GM19467 (cell line): ENCODE measurements around the gene MUC5AC.
"Not testable (repeated sequence)": the region's sequence is repeated elsewhere in the genome, so short reads cannot be mapped to it uniquely, and the experiment has no call there.

ENCODE experiments used
- ATAC-seq: cut with Tn5 transposase; IDR thresholded peaks from one replicate; pipeline ENCODE4 v1.9.1; 2021; ENCODE audit warnings: mild to moderate bottlenecking, moderate library complexity; ENCODE audit not compliant: unreplicated experiment

The MUC5AC gene

DNA sequence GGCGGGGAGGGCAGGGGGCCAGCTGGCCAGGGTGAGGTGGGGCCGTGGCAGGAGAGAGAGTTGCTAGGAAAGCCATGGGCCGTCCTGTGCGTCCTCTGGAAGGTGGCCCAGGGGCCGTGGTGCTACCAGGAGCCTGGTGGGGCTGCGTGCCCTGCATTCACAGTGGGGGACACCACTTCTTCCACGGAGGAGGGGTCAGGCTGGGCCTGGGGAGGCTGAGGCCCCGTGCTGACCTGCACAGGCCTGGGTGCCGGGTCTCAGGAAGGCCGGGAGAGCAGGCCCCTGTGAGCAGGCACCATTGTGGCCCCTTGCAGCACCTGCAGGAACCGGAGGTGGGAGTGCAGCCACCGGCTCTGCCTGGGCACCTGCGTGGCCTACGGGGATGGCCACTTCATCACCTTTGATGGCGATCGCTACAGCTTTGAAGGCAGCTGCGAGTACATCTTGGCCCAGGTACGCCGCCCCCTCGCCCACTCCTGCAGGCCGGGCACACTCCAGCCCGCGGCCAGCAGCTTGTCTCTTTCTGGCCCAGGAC, 77.1 kb downstream of the MUC5AC start:
- no peak for ATAC-seq

DNA sequence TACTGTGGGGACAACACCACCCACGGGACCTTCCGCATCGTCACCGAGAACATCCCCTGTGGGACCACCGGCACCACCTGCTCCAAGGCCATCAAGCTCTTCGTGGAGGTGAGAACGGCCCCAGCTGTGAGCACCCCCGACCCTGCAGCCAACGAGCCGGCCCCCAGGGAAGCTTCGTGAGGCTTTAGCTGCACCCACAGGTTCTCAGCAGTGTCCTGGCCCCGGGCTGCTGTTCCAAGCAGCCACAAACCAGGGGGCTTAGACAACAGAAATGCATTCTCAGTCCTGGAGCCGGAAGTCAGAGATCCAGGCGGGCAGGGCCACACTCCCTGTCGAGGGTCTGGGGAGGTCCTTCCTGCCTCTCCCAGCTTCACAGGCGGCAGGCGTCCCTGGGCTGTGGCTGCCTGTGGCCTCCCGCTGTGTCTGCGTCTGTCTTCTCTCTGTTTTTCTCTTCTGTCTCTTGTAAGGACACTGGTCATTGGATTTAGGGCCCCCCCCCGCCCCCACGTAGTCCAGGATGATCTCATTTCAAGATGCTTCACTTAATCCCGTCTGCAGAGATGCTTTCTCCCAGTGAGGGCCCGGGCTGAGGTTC, 77.7 kb downstream of the MUC5AC start:
- ATAC-seq: no peak

DNA sequence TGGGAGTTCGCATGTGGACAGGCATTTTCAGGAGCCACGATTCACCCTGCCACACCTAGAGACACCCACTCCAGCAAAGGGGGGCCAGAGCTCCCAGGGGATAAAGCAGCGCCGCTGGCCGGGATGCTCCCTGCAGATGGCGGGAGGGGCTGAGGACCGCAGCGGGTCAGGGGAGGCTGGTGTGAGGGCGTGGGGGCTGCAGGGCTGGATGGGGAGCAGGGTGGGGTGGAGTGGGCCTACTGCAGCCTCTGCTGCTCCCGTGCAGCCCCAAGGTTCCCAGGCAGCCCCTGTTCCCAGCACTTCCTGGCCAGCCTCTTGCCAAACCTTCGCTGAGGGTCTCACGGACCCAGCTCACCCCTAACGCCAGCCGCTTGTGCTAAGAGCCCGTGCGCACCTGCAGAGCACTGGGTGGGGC, 78.2 kb downstream of the MUC5AC start:
- no peak for ATAC-seq

DNA sequence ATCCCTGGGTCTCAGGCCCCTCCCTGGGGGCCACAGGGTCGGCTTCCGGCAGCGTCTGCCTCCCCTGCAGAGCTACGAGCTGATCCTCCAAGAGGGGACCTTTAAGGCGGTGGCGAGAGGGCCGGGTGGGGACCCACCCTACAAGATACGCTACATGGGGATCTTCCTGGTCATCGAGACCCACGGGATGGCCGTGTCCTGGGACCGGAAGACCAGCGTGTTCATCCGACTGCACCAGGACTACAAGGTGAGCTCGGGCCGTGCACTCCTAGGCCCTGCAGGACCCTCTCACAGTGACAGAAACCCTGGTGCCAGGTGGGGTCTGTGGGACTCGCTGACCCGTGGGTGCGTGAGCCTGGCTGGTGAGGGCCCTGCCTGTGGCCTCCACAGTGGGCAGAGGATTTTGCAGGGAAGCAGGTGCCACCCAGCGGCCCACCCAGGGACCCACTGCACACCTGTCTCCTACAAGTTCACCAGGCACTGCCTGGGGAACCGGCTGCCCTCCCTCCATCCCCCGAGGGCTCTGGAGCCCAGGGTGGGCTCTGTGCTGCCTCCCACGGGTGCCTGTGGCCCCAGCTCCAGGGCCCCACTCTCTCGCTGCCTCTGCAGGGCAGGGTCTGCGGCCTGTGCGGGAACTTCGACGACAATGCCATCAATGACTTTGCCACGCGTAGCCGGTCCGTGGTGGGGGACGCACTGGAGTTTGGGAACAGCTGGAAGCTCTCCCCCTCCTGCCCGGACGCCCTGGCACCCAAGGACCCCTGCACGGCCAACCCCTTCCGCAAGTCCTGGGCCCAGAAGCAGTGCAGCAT, 78.8 kb downstream of the MUC5AC start:
- no peak for ATAC-seq

DNA sequence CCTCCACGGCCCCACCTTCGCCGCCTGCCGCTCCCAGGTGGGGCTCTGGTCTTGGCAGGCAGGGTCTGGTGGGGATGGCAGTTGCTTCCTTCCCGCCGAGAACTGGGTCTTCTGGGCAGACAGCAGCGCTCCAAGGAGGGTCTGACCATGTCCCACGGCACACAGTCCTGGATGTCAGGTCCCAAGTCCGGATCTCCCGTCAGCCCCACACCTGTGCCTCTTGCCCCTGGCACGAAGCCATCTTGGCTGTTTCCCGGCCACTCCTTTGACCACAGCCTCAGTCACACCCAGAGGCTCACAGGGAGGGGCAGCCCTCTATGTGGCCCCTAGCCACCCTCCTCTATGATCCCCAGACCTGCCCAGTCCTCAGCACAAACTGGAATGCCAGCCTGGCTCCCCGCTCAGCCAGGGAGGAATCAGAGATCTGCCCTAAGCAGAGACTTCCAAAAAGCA, 79.4 kb downstream of the MUC5AC start:
- ATAC-seq: no peak

DNA sequence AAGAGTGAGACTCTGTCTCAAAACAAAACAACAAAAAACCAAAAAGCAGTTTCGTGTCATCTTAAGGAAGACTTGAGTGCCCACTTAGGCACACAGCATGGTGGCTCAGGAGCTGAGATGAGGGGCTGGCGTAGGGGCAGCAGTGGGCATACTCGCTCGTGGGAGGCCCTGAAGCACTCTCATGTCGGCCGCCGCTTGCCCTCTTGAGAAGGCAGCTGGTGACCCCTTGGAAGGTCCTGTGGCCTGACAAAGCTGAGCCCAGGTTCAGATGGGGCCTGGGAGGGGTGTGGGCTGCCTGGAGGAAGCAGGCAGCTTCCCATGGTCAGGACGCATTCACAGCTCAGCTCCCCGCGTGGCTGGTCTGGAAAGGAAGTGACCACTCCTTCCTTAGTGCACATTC, 80.1 kb downstream of the MUC5AC start:
- ATAC-seq: no peak

DNA sequence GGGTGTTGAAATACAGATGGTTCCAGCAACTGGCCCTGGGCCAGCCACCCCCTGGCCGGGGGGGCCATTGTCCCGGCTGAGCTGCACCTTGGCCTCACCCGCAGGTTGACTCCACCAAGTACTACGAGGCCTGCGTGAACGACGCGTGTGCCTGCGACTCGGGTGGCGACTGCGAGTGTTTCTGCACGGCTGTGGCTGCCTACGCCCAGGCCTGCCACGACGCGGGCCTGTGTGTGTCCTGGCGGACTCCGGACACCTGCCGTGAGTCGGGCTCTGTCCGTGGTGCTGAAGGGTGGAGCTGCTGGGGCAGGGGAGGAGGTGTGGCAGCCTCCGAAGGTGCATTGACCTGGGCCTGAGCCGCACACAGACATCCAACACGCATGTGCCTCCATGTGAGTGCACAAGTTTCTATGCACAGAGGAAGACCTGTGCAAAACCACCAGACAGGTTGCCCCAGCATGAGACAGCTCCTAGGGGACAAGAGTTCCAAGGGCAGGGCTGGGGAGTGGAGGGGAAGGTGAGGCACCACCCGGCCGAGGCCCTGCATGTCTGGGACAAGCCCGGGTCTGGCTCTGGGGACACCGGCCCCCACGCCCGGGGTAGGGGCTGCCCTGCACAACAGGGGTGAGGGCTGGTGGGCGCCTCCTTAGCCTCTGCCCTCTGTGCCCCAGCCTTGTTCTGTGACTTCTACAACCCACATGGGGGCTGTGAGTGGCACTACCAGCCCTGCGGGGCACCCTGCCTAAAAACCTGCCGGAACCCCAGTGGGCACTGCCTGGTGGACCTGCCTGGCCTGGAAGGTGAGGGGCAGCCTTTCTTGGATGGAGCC, 81.2 kb downstream of the MUC5AC start:
- no peak for ATAC-seq

DNA sequence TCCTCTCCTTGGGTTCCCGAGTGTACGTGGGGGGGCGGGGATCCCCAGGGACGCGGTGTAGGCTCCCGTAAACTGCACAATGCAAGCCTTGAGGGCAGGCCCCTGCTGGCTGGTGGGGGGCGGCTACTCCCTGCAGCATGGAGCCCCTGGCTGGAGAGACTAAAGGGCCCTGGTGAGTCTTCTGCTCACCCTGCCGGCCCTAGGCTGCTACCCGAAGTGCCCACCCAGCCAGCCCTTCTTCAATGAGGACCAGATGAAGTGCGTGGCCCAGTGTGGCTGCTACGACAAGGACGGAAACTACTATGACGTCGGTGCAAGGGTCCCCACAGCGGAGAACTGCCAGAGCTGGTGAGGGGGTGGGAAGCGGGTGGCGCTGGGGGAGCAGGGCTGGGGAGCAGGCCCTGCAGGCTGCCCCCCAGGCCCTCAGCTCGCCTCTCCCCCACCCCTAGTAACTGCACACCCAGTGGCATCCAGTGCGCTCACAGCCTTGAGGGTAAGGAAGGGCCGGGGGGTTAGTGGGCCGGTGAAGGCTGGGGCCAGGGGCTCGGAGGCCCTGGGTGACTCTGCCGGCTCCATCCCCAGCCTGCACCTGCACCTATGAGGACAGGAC, 81.9 kb downstream of the MUC5AC start:
- ATAC-seq: no peak

DNA sequence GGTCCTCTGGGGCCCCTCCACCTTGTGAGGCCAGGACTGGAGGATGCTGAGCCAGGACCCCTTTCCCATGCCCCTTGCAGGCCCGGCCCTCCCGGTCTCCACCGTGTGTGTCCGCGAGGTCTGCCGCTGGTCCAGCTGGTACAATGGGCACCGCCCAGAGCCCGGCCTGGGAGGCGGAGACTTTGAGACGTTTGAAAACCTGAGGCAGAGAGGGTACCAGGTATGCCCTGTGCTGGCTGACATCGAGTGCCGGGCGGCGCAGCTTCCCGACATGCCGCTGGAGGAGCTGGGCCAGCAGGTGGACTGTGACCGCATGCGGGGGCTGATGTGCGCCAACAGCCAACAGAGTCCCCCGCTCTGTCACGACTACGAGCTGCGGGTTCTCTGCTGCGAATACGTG, 83.0 kb downstream of the MUC5AC start:
- ATAC-seq: no peak

DNA sequence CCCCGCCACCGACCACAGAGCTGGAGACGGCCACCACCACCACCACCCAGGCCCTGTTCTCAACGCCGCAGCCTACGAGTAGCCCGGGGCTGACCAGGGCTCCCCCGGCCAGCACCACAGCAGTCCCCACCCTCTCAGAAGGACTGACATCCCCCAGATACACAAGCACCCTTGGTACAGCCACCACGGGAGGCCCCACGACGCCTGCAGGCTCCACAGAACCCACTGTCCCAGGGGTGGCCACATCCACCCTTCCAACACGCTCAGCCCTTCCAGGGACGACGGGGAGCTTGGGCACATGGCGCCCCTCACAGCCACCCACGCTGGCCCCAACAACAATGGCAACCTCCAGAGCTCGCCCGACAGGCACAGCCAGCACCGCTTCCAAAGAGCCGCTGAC, 84.0 kb downstream of the MUC5AC start:
- no peak for ATAC-seq

DNA sequence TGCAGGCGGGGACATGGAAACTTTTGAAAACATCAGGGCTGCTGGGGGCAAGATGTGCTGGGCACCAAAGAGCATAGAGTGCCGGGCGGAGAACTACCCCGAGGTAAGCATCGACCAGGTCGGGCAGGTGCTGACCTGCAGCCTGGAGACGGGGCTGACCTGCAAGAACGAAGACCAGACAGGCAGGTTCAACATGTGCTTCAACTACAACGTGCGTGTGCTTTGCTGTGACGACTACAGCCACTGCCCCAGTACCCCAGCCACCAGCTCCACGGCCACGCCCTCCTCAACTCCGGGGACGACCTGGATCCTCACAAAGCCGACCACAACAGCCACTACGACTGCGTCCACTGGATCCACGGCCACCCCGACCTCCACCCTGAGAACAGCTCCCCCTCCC, 84.5 kb downstream of the MUC5AC start:
- ATAC-seq: no peak

DNA sequence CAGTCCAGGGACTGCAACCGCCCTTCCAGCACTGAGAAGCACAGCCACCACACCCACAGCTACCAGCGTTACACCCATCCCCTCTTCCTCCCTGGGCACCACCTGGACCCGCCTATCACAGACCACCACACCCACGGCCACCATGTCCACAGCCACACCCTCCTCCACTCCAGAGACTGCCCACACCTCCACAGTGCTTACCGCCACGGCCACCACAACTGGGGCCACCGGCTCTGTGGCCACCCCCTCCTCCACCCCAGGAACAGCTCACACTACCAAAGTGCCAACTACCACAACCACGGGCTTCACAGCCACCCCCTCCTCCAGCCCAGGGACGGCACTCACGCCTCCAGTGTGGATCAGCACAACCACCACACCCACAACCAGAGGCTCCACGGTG, 85.0 kb downstream of the MUC5AC start:
- not testable (repeated sequence) for ATAC-seq

DNA sequence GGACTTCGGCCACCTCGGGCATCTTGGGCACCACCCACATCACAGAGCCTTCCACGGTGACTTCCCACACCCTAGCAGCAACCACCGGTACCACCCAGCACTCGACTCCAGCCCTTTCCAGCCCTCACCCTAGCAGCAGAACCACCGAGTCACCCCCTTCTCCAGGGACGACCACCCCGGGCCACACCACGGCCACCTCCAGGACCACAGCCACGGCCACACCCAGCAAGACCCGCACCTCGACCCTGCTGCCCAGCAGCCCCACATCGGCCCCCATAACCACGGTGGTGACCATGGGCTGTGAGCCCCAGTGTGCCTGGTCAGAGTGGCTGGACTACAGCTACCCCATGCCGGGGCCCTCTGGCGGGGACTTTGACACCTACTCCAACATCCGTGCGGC, 85.8 kb downstream of the MUC5AC start:
- not testable (repeated sequence) for ATAC-seq

DNA sequence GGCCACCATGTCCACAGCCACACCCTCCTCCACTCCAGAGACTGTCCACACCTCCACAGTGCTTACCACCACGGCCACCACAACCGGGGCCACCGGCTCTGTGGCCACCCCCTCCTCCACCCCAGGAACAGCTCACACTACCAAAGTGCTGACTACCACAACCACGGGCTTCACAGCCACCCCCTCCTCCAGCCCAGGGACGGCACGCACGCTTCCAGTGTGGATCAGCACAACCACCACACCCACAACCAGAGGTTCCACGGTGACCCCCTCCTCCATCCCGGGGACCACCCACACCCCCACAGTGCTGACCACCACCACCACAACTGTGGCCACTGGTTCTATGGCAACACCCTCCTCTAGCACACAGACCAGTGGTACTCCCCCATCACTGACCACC, 86.8 kb downstream of the MUC5AC start:
- not testable (repeated sequence) for ATAC-seq

DNA sequence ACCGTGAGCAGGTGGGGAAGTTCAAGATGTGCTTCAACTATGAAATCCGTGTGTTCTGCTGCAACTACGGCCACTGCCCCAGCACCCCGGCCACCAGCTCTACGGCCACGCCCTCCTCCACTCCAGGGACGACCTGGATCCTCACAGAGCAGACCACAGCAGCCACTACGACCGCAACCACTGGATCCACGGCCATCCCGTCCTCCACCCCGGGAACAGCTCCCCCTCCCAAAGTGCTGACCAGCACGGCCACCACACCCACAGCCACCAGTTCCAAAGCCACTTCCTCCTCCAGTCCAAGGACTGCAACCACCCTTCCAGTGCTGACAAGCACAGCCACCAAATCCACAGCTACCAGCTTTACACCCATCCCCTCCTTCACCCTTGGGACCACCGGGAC, 88.0 kb downstream of the MUC5AC start:
- ATAC-seq: not testable (repeated sequence)

DNA sequence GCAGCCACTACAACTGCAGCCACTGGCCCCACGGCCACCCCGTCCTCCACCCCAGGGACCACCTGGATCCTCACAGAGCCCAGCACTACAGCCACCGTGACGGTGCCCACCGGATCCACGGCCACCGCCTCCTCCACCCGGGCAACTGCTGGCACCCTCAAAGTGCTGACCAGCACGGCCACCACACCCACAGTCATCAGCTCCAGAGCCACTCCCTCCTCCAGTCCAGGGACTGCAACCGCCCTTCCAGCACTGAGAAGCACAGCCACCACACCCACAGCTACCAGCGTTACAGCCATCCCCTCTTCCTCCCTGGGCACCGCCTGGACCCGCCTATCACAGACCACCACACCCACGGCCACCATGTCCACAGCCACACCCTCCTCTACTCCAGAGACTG, 88.5 kb downstream of the MUC5AC start:
- not testable (repeated sequence) for ATAC-seq

DNA sequence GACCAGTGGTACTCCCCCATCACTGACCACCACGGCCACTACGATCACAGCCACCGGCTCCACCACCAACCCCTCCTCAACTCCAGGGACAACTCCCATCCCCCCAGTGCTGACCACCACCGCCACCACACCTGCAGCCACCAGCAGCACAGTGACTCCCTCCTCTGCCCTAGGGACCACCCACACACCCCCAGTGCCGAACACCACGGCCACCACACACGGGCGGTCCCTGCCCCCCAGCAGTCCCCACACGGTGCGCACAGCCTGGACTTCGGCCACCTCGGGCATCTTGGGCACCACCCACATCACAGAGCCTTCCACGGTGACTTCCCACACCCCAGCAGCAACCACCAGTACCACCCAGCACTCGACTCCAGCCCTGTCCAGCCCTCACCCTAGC, 89.3 kb downstream of the MUC5AC start:
- ATAC-seq: not testable (repeated sequence)

DNA sequence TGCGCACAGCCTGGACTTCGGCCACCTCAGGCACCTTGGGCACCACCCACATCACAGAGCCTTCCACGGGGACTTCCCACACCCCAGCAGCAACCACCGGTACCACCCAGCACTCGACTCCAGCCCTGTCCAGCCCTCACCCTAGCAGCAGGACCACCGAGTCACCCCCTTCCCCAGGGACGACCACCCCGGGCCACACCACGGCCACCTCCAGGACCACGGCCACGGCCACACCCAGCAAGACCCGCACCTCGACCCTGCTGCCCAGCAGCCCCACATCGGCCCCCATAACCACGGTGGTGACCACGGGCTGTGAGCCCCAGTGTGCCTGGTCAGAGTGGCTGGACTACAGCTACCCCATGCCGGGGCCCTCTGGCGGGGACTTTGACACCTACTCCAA, 91.2 kb downstream of the MUC5AC start:
- ATAC-seq: not testable (repeated sequence)

DNA sequence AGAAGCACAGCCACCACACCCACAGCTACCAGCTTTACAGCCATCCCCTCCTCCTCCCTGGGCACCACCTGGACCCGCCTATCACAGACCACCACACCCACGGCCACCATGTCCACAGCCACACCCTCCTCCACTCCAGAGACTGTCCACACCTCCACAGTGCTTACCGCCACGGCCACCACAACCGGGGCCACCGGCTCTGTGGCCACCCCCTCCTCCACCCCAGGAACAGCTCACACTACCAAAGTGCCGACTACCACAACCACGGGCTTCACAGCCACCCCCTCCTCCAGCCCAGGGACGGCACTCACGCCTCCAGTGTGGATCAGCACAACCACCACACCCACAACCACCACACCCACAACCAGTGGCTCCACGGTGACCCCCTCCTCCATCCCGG, 92.7 kb downstream of the MUC5AC start:
- ATAC-seq: not testable (repeated sequence)
